ENCODE results near the gene RHOV. TPM values are rescaled to one million over a fixed set of nuclear protein-coding genes. Genes with fewer than 3 reads are reported as not detected.

The RHOV gene
- total RNA-seq, 1 donor = 0.36 TPM

DNA sequence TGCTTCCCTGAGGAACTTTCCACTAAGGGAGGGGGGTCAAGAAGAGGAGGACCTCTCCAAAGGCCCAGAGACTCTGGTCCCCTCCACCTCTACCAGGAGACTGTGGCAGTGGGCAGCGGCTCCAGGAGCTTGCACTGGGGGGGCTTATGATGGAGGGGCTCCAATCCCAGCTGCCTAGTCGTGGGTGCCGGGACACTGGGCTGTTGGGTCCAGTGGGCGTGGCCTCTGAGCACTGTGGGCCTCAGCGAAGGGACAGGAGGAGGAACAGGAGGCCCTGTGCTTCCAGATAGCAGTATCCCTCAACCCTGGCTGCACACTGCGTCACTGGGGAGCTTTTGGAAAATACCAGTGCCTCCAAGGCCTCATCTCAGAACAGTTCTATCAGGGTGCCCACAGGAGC is 41.6 kb upstream of the RHOV start:
- H3K36me3 ChIP-seq (ENCODE audit: insufficient read depth, low read length) = no peaks in the 10 kb centered on the region
- H3K27me3 ChIP-seq (ENCODE audit: insufficient read depth, low read length) = no peaks in the 10 kb centered on the region
- no peak overlapping the region for H3K4me3 ChIP-seq (ENCODE audit: insufficient read depth, low read length)
- H3K4me1 ChIP-seq (ENCODE audit: insufficient read depth, low read length) = peaks cover 1% of the 10 kb centered on the region
- H2AFZ ChIP-seq (ENCODE audit: low read length) = no peak overlapping the region
- no peak overlapping the region for H3K4me2 ChIP-seq (ENCODE audit: insufficient read depth, low read length)
- no peaks in the 10 kb centered on the region for H3K79me2 ChIP-seq (ENCODE audit: insufficient read depth, low read length)
- H4K20me1 ChIP-seq (ENCODE audit: insufficient read depth, low read length) = no peaks in the 10 kb centered on the region
- H3K9me3 ChIP-seq (ENCODE audit: low read depth, low read length) = no peaks in the 10 kb centered on the region
- peak; percentile 21 for DNase-seq (ENCODE audit: insufficient read length, low spot score, missing footprints)
- no peak overlapping the region for H3K27ac ChIP-seq (ENCODE audit: low read depth, low read length)
- TF ChIP-seq, protein P1, sequence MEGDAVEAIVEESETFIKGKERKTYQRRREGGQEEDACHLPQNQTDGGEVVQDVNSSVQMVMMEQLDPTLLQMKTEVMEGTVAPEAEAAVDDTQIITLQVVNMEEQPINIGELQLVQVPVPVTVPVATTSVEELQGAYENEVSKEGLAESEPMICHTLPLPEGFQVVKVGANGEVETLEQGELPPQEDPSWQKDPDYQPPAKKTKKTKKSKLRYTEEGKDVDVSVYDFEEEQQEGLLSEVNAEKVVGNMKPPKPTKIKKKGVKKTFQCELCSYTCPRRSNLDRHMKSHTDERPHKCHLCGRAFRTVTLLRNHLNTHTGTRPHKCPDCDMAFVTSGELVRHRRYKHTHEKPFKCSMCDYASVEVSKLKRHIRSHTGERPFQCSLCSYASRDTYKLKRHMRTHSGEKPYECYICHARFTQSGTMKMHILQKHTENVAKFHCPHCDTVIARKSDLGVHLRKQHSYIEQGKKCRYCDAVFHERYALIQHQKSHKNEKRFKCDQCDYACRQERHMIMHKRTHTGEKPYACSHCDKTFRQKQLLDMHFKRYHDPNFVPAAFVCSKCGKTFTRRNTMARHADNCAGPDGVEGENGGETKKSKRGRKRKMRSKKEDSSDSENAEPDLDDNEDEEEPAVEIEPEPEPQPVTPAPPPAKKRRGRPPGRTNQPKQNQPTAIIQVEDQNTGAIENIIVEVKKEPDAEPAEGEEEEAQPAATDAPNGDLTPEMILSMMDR (IDR thresholded peaks at IDR 0.05; ENCODE audit: extremely low read depth, low read depth, low read length) = no peak

DNA sequence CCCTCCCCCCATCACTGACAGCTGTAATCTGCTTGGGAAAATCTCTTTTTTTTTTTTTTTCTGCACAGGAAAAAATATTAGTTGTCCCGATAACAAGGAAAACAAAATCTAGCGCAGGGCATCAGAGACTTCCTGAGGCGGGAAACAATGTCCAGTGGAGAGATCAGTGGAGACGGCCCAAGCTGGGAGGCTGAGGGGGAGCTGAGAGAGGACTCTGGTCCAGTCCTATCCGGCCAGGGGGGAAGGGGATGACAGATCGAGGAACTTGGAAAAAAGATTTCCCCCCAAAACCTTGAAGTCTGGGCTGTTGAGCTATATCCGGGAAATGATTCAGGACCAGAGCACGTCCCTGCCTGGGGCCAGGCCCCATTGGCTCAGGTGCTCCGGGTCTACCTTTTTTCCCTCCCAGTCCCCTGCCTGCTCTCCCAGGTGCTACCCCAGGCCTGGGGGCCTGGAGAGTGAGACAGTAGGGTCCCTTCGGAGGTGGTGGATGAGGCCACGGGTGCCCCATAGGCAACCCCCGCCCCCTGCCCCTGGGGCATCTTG is 41.2 kb upstream of the RHOV start:
- Histone ChIP-seq H3K4me1 (ENCODE audit: insufficient read depth, low read length) (peaks cover 6% of the 10 kb centered on the region), H3K27ac (ENCODE audit: low read depth, low read length) (no peak overlapping the region), H3K36me3 (ENCODE audit: insufficient read depth, low read length) (no peaks in the 10 kb centered on the region), H3K27me3 (ENCODE audit: insufficient read depth, low read length) (no peaks in the 10 kb centered on the region), H3K4me2 (ENCODE audit: insufficient read depth, low read length) (no peak overlapping the region), H4K20me1 (ENCODE audit: insufficient read depth, low read length) (no peaks in the 10 kb centered on the region), H3K9me3 (ENCODE audit: low read depth, low read length) (no peaks in the 10 kb centered on the region), H3K4me3 (ENCODE audit: insufficient read depth, low read length) (no peak overlapping the region), H2AFZ (ENCODE audit: low read length) (no peak overlapping the region), H3K79me2 (ENCODE audit: insufficient read depth, low read length) (no peaks in the 10 kb centered on the region)
- TF ChIP-seq, protein P1 (IDR thresholded peaks at IDR 0.05; ENCODE audit: extremely low read depth, low read depth, low read length) = no peak
- peak; percentile 23 for DNase-seq (ENCODE audit: insufficient read length, low spot score, missing footprints)

DNA sequence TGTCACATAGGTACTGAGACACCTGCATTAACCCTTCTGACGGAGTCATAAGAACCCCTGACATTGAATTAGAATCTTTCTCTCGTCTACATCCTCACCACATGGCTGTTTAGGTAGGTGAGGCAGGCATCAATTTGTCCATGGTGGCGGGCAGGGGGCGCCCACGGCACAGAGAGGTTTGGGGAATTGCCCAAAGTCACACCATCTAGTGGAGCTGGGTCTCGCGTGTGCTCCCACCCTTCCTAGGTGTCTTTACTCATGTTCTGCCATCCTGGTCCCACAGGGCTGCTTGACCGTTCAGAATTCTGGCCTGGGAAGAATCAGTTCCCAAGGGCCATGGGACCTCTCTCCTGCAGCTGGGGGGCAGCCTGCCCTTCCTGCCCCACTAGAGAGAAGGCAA is 40.5 kb upstream of the RHOV start:
- Histone ChIP-seq H3K4me3 (ENCODE audit: insufficient read depth, low read length) (no peak overlapping the region), H3K79me2 (ENCODE audit: insufficient read depth, low read length) (no peaks in the 10 kb centered on the region), H3K27me3 (ENCODE audit: insufficient read depth, low read length) (no peaks in the 10 kb centered on the region), H4K20me1 (ENCODE audit: insufficient read depth, low read length) (no peaks in the 10 kb centered on the region), H3K4me1 (ENCODE audit: insufficient read depth, low read length) (peaks cover 13% of the 10 kb centered on the region), H2AFZ (ENCODE audit: low read length) (no peak overlapping the region), H3K27ac (ENCODE audit: low read depth, low read length) (no peak overlapping the region), H3K36me3 (ENCODE audit: insufficient read depth, low read length) (no peaks in the 10 kb centered on the region), H3K9me3 (ENCODE audit: low read depth, low read length) (no peaks in the 10 kb centered on the region), H3K4me2 (ENCODE audit: insufficient read depth, low read length) (no peak overlapping the region)
- TF ChIP-seq, protein P1 (IDR thresholded peaks at IDR 0.05; ENCODE audit: extremely low read depth, low read depth, low read length) = no peak
- DNase-seq (ENCODE audit: insufficient read length, low spot score, missing footprints) = peak; percentile 86

DNA sequence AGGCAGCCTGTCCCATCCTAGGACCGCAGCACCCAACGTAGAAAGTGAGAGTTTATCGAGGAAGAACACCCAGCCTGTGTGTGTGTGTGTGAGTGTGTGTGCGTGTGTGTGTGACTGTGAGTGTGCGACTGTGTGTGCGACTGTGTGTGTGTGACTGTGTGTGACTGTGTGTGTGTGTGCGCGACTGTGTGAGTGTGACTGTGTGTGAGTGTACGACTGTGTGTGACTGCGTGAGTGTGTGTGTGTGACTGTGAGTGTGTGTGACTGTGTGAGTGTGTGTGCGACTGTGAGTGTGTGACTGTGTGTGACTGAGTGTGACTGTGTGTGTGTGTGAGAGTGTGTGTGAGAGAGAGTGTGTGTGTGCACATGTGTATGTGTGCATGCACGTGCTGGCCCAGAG is 40.0 kb upstream of the RHOV start:
- Histone ChIP-seq H3K79me2 (ENCODE audit: insufficient read depth, low read length) (no peaks in the 10 kb centered on the region), H3K4me3 (ENCODE audit: insufficient read depth, low read length) (no peak overlapping the region), H3K36me3 (ENCODE audit: insufficient read depth, low read length) (no peaks in the 10 kb centered on the region), H3K27ac (ENCODE audit: low read depth, low read length) (no peak overlapping the region), H4K20me1 (ENCODE audit: insufficient read depth, low read length) (no peaks in the 10 kb centered on the region), H3K4me1 (ENCODE audit: insufficient read depth, low read length) (peaks cover 17% of the 10 kb centered on the region), H3K4me2 (ENCODE audit: insufficient read depth, low read length) (no peak overlapping the region), H2AFZ (ENCODE audit: low read length) (no peak overlapping the region), H3K9me3 (ENCODE audit: low read depth, low read length) (no peaks in the 10 kb centered on the region), H3K27me3 (ENCODE audit: insufficient read depth, low read length) (no peaks in the 10 kb centered on the region)
- TF ChIP-seq, protein P1 (IDR thresholded peaks at IDR 0.05; ENCODE audit: extremely low read depth, low read depth, low read length) = no peak
- peak; percentile 1 for DNase-seq (ENCODE audit: insufficient read length, low spot score, missing footprints)
